RCC 7860 (cell line): ENCODE data around the gene ANGPTL8.

Experiments used
- DNase-seq: peaks from one replicate; pipeline ENCODE4 v3.0.0-alpha.2; 2015; ENCODE audit warnings: low spot score
- FAIRE-seq: peaks from 2 replicates; lab custom pipeline; 2012; peaks lifted over from hg19 to GRCh38; lab: Jason Lieb, UNC

The ANGPTL8 gene

DNA sequence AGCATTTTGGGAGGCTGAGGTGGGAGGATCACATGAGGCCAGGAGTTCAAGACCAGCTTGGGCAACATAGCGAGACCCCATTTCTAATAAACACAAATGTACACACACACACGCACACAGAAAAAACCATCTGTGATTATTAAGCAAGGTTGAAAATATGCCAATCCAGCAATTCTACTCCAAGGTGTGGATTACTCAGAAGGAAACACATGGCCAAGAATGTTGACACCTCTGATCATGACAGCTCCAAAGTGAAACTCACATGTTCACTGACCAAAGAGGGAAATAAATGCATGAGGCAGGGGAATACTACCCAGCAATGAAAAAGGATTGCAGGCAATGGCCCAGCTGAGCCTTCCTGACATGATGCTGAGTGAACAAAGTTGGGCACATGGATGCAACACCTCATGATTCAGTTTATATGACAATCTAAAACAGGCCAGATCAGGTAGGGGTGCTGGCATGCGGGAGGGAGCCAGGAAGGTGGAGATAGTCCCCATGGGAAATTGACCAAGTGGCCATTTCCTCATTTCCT, 18.5 kb downstream of the ANGPTL8 start:
- FAIRE-seq, result no peak

GRCh38 chr19:11260996-11261395, 21.6 kb downstream of the ANGPTL8 start:
- no peak for DNase-seq
- FAIRE-seq, result no peak

More for the DNA sequence above, 18.5 kb downstream of the ANGPTL8 start:
- DNase-seq, result no peak

GRCh38 chr19:11261431-11261970, 22.1 kb downstream of the ANGPTL8 start:
- FAIRE-seq, result no peak
- DNase-seq, result no peak

DNA sequence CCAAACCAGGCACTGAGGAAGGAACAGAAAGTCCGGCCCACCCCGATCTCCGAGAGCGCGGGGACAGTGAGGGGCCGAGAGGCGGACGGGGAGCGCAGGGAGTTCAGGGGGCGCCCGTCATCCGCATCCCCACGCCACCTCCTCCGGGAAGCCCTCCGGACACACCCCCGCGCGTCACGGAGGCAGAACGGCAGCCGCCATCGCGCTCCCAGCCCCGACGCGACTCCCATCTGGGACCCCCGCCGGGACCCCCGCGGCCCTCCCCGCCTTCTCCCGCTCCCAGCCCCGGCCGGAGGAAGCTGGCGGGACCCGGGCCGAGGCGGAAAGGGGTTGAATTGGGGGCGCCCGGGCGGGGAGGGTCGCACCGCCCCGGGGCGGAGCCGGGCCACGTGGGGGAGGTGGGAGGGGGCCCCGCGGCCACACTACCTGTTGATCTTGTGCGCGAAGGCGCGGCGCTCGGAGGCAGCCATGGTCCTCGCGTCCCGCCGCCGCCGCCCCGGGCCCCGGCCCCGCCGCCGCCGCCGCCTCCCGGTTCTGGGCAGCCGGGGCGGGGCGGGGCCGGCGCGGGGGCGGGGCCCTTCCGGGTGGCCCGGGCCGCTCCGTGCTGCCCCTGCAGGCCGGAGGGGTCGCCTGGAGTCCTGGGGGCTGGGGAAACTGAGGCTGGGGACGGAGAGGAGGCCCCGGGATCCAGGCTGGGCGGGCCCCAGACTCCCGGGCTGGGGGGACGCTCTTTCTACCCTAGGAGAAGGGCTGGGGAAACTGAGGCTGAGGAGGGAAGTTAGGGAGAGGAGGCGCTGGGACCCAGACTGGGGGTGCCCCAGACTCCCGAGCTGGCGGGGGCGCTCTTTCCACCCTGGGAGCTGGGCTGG, 22.8 kb downstream of the ANGPTL8 start, which contains the start of gene DOCK6:
DOCK6 (minus strand) TSS at position 554 of the 869 bp plus-strand sequence; CDS start at position 470, 84 bp downstream.
- FAIRE-seq, result no peak
- no peak for DNase-seq

GRCh38 chr19:11263726-11264125, 24.3 kb downstream of the ANGPTL8 start:
- FAIRE-seq (no peak), DNase-seq (no peak)

- no peak for FAIRE-seq
- no peak for DNase-seq
Observed at GRCh38 chr19:11264452-11265176, 25.2 kb downstream of the ANGPTL8 start.

GRCh38 chr19:11265177-11265784, 25.9 kb downstream of the ANGPTL8 start:
- DNase-seq (no peak), FAIRE-seq (no peak)

DNA sequence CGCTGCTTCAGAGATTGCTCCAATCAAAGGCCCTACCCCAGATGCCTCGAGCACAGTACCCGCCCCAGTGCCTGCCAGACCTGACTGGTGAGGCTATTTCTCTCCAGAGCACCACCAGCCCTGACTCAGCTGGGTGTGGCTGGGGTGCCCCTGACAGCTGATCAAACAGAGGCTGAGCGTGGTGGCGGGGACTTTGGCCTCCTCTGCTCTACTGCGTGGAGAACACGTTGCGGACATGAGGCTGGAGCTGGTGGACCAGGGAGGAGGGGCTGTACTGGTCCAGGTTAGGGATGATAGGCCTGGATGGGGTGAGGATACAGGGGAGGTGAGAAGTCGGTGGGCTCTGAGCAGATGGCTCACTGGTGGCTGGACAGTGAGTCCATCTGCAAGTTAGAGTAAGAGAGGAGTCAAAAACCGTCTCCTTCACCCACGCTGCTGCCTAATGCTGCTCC, 26.4 kb downstream of the ANGPTL8 start:
- DNase-seq, result no peak
- no peak for FAIRE-seq

GRCh38 chr19:11267316-11268085, 28.1 kb downstream of the ANGPTL8 start:
- FAIRE-seq (no peak), DNase-seq (no peak)

- no peak for DNase-seq
- no peak for FAIRE-seq
Observed at GRCh38 chr19:11268783-11269267, 29.4 kb downstream of the ANGPTL8 start.

DNA sequence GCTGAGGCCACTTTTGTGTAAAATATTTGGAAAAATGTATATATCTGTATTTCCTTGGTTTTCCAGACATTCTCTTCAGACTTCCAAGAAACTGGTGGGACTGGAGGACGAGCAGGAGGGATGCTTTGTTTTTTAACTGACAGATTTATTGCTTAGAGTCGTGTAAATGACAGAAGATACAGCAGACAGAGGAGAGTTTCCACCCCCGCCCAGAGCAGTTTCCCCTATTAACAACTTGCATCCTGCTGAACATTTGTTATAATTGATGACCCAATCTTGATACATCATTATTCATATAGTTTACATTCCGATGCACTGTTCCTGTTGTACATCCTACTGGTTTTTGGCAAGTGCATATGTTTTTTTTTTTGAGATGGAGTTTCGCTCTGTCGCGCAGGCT, 30.0 kb downstream of the ANGPTL8 start:
- DNase-seq (no peak), FAIRE-seq (no peak)

DNA sequence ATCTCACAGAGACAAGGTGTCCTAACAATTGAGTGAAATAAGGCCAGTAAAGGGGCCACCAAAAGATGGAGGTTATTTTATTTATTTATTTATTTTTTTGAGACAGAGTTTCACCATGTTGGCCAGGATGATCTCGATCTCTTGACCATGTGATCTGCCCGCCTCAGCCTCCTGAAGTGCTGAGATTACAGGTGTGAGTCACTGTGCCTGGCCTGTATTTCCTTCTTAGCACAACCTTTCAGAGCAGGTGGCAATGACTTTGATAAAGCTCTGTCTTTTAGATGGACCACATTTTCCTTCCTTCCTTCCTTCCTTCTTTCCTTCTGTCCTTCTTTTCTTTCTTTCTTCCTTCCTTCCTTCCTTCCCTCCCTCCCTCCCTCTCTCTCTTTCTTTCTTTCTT, 33.9 kb downstream of the ANGPTL8 start:
- FAIRE-seq (no peak), DNase-seq (no peak)

- DNase-seq, result no peak
- no peak for FAIRE-seq
Observed at GRCh38 chr19:11273989-11274388, 34.6 kb downstream of the ANGPTL8 start.

GRCh38 chr19:11274533-11275086, 35.2 kb downstream of the ANGPTL8 start:
- DNase-seq (no peak), FAIRE-seq (no peak)

GRCh38 chr19:11278670-11279069, 39.3 kb downstream of the ANGPTL8 start:
- FAIRE-seq (no peak), DNase-seq (no peak)

GRCh38 chr19:11279505-11280236, 40.3 kb downstream of the ANGPTL8 start:
- no peak for FAIRE-seq
- DNase-seq, result peak; percentile 20

DNA sequence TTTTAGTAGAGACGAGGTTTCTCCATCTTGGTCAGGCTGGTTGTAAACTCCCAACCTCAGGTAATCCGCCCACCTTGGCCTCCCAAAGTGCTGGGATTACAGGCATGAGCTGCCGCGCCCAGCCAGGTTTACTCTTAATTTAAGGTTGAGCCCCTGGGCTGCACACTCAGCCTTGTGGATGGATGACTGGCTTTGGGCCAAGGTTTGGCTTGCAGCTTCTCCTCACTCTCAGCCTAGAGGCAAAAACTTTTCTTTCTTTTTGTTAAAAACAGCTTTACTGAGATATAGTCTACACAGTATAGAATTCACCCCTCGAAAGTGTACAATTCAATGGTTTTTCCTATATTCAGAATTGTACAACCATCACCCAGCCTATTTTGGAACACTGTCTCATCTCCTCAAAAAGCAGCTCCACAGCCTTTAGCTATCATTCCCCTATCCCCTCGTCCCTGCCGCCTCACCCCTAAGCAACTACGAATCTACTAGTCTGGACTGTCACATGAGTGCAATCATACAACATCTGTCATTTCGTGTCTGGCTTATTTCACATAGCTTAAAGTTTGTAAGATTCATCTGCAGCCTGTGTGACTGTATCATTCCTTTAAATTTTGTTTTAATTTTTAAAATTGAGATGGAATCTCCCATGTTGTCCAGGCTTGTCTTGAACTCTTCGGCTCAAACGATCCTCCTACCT, 42.1 kb downstream of the ANGPTL8 start:
- FAIRE-seq (no peak), DNase-seq (no peak)

DNA sequence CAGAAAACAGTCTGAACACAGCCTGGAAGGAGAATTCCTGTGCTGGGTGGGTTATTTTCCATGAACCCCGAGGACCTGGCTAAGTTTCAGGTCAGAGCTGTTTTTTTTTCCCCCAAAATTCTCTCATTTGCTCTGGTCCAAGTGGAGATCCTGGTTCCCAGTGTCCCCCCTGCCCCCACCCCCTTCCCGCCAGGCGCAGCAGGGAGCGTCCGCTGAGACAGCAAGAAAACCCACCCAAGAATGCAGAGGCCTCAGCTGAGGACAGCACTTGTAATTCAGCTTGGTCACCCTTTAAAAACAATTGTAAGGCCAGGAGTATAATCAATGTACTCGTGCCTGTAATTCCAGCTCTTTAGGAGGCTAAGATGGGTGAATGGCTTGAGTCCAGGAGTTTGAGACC, 45.1 kb downstream of the ANGPTL8 start:
- no peak for DNase-seq
- FAIRE-seq, result no peak
